Tibial artery (tissue), 4 donors: ENCODE results near the gene TSNAX.

Experiments used
- DNase-seq, 2 donors: peaks; one replicate each; pipeline ENCODE4 v3.0.0-alpha.2; 2019
- H3K27ac ChIP-seq, 2 donors: fragments of 200-600 bp; sonication (generic) in 1 of 2; 1 replicate in 1 of 2; 2 replicates in 1 of 2; pipeline ENCODE4 v1.5.1; 2018 to 2019; ENCODE audit warnings: mild to moderate bottlenecking in 1 of 2
- H3K27me3 ChIP-seq, 2 donors: fragments of 200-600 bp; sonication (generic) in 1 of 2; one replicate each; pipeline versions ENCODE4 v1.5.1 to v1.6.0; 2016 to 2019
- H3K36me3 ChIP-seq, 3 donors: fragments of 200-600 bp; sonication (generic) in 2 of 3; one replicate each; pipeline ENCODE4 v1.5.1; 2016 to 2019; ENCODE audit warnings: mild to moderate bottlenecking in 2 of 3
- H3K4me1 ChIP-seq, 4 donors: fragments of 200-600 bp; sonication (generic) in 2 of 4; 1 replicate in 3 of 4; 2 replicates in 1 of 4; pipeline ENCODE4 v1.5.1; 2016 to 2019
- H3K4me3 ChIP-seq, 2 donors: fragments of 200-600 bp; sonication (generic) in 1 of 2; 1 replicate in 1 of 2; 2 replicates in 1 of 2; pipeline ENCODE4 v1.5.1; 2018 to 2019; ENCODE audit warnings: mild to moderate bottlenecking in 2 of 2
- H3K9me3 ChIP-seq, 3 donors: fragments of 200-600 bp; sonication (generic) in 1 of 3; one replicate each; pipeline ENCODE4 v1.5.1; 2016 to 2019
- CTCF ChIP-seq, 2 experiments: fragments of 200-600 bp in 1 of 2; fragments of 450-650 bp in 1 of 2; IDR thresholded peaks; one replicate each; pipeline ENCODE4 v1.5.1; 2017 to 2019; ENCODE audit warnings: antibody characterized with exemption in 2 of 2, mild to moderate bottlenecking in 1 of 2, moderate library complexity in 1 of 2
- intact Hi-C: fragments of 100-400 bp; cut with DNase I; formaldehyde crosslinking; loops from one replicate; pipeline ENCODE4 v1.15.0; 2023; ENCODE audit warnings: low total_unique reads

Gene TSNAX

GRCh38 chr1:231534703-231535159 lies 6.3 kb downstream of the TSNAX start:
- Histone ChIP-seq H3K36me3 (peaks cover 5 to 44% (median 31%) of the 10 kb centered on the region in 3 donors), H3K4me1 (peaks cover 0 to 43% (median 7%) of the 10 kb centered on the region in 4 donors), H3K4me3 (no peak overlapping the region), H3K27ac (no peak overlapping the region), H3K27me3 (no peaks in the 10 kb centered on the region), H3K9me3 (no peaks in the 10 kb centered on the region)
- intact Hi-C loops, result loop anchor here (5.0 kb wide), 1 partner anchor 197 kb away; the partner anchor contains the start of genes EXOC8 and SPRTN
- TF ChIP-seq CTCF (IDR thresholded peaks at IDR 0.05), result no peak
- no peak for DNase-seq

- peaks cover 0 to 30% (median 3%) of the 10 kb centered on the region in 4 donors for H3K4me1 ChIP-seq
- no peak for DNase-seq
- intact Hi-C loops, result no loop called here
- no peaks in the 10 kb centered on the region for H3K27me3 ChIP-seq
- no peak overlapping the region for H3K4me3 ChIP-seq
- no peak overlapping the region for H3K27ac ChIP-seq
- H3K36me3 ChIP-seq, result peaks cover 10 to 38% (median 38%) of the 10 kb centered on the region in 3 donors
- H3K9me3 ChIP-seq, result no peaks in the 10 kb centered on the region
- TF ChIP-seq CTCF (IDR thresholded peaks at IDR 0.05), result no peak
Observed at GRCh38 chr1:231536099-231536498, 7.6 kb downstream of the TSNAX start.

DNA sequence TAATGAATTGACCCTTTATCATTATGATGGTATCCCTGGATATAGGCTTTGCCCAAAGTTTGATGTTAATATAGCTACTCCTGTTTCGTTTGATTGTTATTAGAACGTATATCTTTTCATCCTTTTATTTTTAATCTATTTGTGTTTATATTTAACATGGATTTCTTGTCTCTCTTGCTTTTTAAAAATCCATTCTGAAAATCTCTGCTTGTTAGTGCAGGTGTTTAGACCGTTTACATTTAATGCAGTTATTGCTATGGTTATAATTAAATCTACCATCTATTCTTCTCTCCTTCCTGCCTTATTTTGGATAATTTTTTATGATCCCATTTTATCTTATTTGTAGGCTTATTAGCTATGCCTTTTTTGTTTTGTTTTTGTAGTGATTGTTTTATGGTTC lies 12.4 kb downstream of the TSNAX start:
- no peaks in the 10 kb centered on the region for H3K4me1 ChIP-seq
- no peak for TF ChIP-seq CTCF (IDR thresholded peaks at IDR 0.05)
- no peak overlapping the region for H3K4me3 ChIP-seq
- H3K27me3 ChIP-seq, result no peaks in the 10 kb centered on the region
- H3K36me3 ChIP-seq, result peaks cover 36 to 44% (median 38%) of the 10 kb centered on the region in 3 donors
- intact Hi-C loops, result no loop called here
- no peak overlapping the region for H3K27ac ChIP-seq
- no peaks in the 10 kb centered on the region for H3K9me3 ChIP-seq
- DNase-seq, result no peak

DNA sequence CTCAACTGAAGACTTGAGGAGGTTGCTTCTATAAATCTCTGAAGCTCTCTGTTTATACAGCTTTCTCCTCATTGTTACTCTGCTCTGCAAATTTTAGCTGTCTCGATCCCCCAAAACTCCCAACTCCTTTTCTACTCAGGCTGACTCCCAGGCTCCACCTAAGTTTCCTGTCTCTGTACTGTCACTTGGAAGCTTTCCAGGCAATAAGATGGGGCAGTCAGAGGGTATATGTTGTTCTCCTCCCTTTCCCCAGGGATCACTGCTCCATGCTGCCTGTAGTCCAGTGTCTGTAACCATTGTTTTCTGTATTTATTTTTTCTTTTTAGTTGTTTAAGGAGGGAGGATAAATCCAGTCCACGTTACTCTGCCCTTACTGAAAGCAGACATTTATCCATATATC lies 13.4 kb downstream of the TSNAX start:
- TF ChIP-seq CTCF (IDR thresholded peaks at IDR 0.05), result no peak
- no peak overlapping the region for H3K4me3 ChIP-seq
- H3K4me1 ChIP-seq, result no peaks in the 10 kb centered on the region
- H3K9me3 ChIP-seq, result no peaks in the 10 kb centered on the region
- DNase-seq, result no peak
- H3K27me3 ChIP-seq, result no peaks in the 10 kb centered on the region
- H3K27ac ChIP-seq, result no peak overlapping the region
- intact Hi-C loops, result no loop called here
- H3K36me3 ChIP-seq, result peaks cover 31 to 40% (median 34%) of the 10 kb centered on the region in 3 donors

DNA sequence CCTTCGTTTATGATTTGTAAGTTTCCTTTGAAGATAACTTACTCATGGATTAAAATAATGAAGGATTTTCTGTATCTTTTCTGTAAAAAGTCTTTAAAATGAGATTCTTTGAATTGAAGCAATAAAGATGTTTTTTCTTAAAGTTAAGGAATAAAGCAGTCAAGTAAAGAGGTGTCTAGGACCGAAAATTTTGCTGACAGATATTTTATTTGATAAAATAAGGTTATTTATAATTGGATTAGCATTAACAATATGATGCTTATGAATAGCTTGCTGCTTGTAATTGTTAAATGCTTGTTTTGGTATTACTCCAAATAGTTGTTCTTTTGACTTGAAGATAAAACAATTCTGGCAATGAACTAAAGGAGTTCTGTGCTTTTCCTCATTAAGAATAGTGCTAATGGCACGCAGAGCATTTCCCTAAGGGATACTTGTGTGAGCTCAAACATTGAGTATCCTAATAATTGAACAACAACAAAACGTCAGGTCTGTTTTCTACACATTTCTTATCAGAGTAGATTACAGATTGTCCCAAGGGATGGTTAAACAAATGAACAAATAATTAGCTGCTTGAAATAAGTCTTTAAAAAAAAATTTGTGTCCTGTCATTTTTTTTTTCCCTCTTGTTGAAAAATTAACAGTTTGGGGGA lies 16.6 kb downstream of the TSNAX start:
- H3K4me3 ChIP-seq, result no peak overlapping the region
- no peaks in the 10 kb centered on the region for H3K9me3 ChIP-seq
- H3K27me3 ChIP-seq, result no peaks in the 10 kb centered on the region
- H3K27ac ChIP-seq, result no peak overlapping the region
- H3K36me3 ChIP-seq, result peaks cover 22 to 39% (median 24%) of the 10 kb centered on the region in 3 donors
- peaks cover 0 to 7% (median 0%) of the 10 kb centered on the region in 4 donors for H3K4me1 ChIP-seq
- DNase-seq, result no peak
- TF ChIP-seq CTCF (IDR thresholded peaks at IDR 0.05), result no peak
- intact Hi-C loops, result no loop called here
